WTC11 (cell line): ENCODE data around the gene TSPAN9. TPM values are rescaled to one million over a fixed set of nuclear protein-coding genes. Genes with fewer than 3 reads are reported as not detected.

Experiments
- ATAC-seq: fragments of 200-7000 bp; cut with Tn5 transposase; 2 replicates; pipeline ENCODE4 v1.10.0; 2021; ENCODE audit warnings: mild to moderate bottlenecking, moderate library complexity
- CTCF ChIA-PET: fragments of 300-600 bp; sonication (Branson Sonifier 250); formaldehyde crosslinking; loops from one replicate; lab custom pipeline; 2021; ENCODE audit warnings: antibody characterized with exemption; lab: Charles Lee
- POLR2A ChIA-PET: fragments of 350-600 bp; sonication (Branson Sonifier 250); formaldehyde crosslinking; loops from one replicate; lab custom pipeline; 2021; ENCODE audit warnings: antibody characterized with exemption; lab: Charles Lee
- DNase-seq: peaks from one replicate; pipeline ENCODE4 v3.0.0; 2021; ENCODE audit warnings: low spot score
- H3K27ac Mint-ChIP-seq: 2 replicates; pipeline ENCODE4 v1.8.0; 2021; ENCODE audit warnings: mixed read lengths
- H3K27me3 Mint-ChIP-seq: 2 replicates; pipeline ENCODE4 v1.8.0; 2021; ENCODE audit warnings: low read depth, mild to moderate bottlenecking, moderate library complexity, mixed read lengths
- H3K36me3 Mint-ChIP-seq: 2 replicates; pipeline ENCODE4 v1.8.0; 2021; ENCODE audit warnings: mixed read lengths
- H3K4me1 Mint-ChIP-seq: 2 replicates; pipeline ENCODE4 v1.8.0; 2022; ENCODE audit warnings: mixed read lengths
- H3K4me3 Mint-ChIP-seq: 2 replicates; pipeline ENCODE4 v1.8.0; 2021; ENCODE audit warnings: mild to moderate bottlenecking, moderate library complexity, mixed read lengths
- H3K9me3 Mint-ChIP-seq: 2 replicates; pipeline ENCODE4 v1.8.0; 2021; ENCODE audit warnings: mixed read lengths
- CTCF ChIP-seq: fragments of 200-600 bp; IDR thresholded peaks from 2 replicates; pipeline ENCODE4 v1.8.0; 2022; ENCODE audit warnings: antibody characterized with exemption
- E2F1 ChIP-seq: sonication (generic); formaldehyde crosslinking; IDR thresholded peaks from 2 replicates; pipeline ENCODE4 v1.8.0; 2022; ENCODE audit warnings: mild to moderate bottlenecking, missing genetic modification reagents
- E2F4 ChIP-seq: sonication (generic); formaldehyde crosslinking; IDR thresholded peaks from 2 replicates; pipeline ENCODE4 v1.8.1; 2022; ENCODE audit warnings: low read depth, mild to moderate bottlenecking, moderate library complexity, missing genetic modification reagents, borderline replicate concordance
- ELF4 ChIP-seq: sonication (generic); formaldehyde crosslinking; IDR thresholded peaks from 2 replicates; pipeline ENCODE4 v1.8.1; 2022; ENCODE audit warnings: low read depth, mild to moderate bottlenecking, moderate library complexity, missing genetic modification reagents
- EMX1 ChIP-seq: fragments of 250-450 bp; sonication (Bioruptor Pico); IDR thresholded peaks from 2 replicates; pipeline ENCODE4 v1.8.0; 2021; ENCODE audit warnings: mild to moderate bottlenecking
- ERG ChIP-seq: fragments of 250-450 bp; sonication (Bioruptor Pico); IDR thresholded peaks from 2 replicates; pipeline ENCODE4 v1.8.0; 2021; ENCODE audit warnings: mild to moderate bottlenecking
- FOXP1 ChIP-seq: sonication (generic); formaldehyde crosslinking; IDR thresholded peaks from 2 replicates; pipeline ENCODE4 v1.8.0; 2022; ENCODE audit warnings: missing genetic modification reagents, mild to moderate bottlenecking, moderate library complexity, borderline replicate concordance
- GABPB1 ChIP-seq: sonication (generic); formaldehyde crosslinking; IDR thresholded peaks from 2 replicates; pipeline ENCODE4 v1.8.1; 2023; ENCODE audit warnings: mild to moderate bottlenecking, missing genetic modification reagents
- IRF2 ChIP-seq: sonication (generic); formaldehyde crosslinking; IDR thresholded peaks from 2 replicates; pipeline ENCODE4 v1.8.0; 2022; ENCODE audit warnings: low read depth, missing genetic modification reagents, borderline replicate concordance
- JAZF1 ChIP-seq: fragments of 250-450 bp; sonication (Bioruptor Pico); IDR thresholded peaks from 2 replicates; pipeline ENCODE4 v1.9.0; 2021; ENCODE audit warnings: moderate library complexity, mild to moderate bottlenecking, inconsistent platforms
- JUN ChIP-seq: sonication (generic); formaldehyde crosslinking; IDR thresholded peaks from 2 replicates; pipeline ENCODE4 v1.8.0; 2023; ENCODE audit warnings: mild to moderate bottlenecking, missing genetic modification reagents
- MAX ChIP-seq: sonication (generic); formaldehyde crosslinking; IDR thresholded peaks from 2 replicates; pipeline ENCODE4 v1.8.0; 2022; ENCODE audit warnings: mild to moderate bottlenecking, missing genetic modification reagents
- MLX ChIP-seq: sonication (generic); formaldehyde crosslinking; IDR thresholded peaks from 2 replicates; pipeline ENCODE4 v1.8.1; 2023; ENCODE audit warnings: mild to moderate bottlenecking, missing genetic modification reagents, moderate library complexity
- NFATC4 ChIP-seq: fragments of 250-450 bp; sonication (Bioruptor Pico); IDR thresholded peaks from 2 replicates; pipeline ENCODE4 v1.9.0; 2021; ENCODE audit warnings: mild to moderate bottlenecking
- NFE2L1 ChIP-seq: sonication (generic); formaldehyde crosslinking; IDR thresholded peaks from 2 replicates; pipeline ENCODE4 v1.8.1; 2023; ENCODE audit warnings: missing genetic modification reagents
- NFYB ChIP-seq: sonication (generic); formaldehyde crosslinking; conservative IDR thresholded peaks from 2 replicates; pipeline ENCODE4 v1.8.0; 2022; ENCODE audit warnings: low read depth, missing genetic modification reagents
- PREB ChIP-seq: sonication (generic); formaldehyde crosslinking; IDR thresholded peaks from 2 replicates; pipeline ENCODE4 v1.8.1; 2022; ENCODE audit warnings: mild to moderate bottlenecking, missing genetic modification reagents, moderate library complexity, borderline replicate concordance
- TEAD4 ChIP-seq: sonication (generic); formaldehyde crosslinking; IDR thresholded peaks from 2 replicates; pipeline ENCODE4 v1.8.0; 2022; ENCODE audit warnings: mild to moderate bottlenecking, missing genetic modification reagents
- ZNF416 ChIP-seq: fragments of 250-450 bp; sonication (Bioruptor Pico); IDR thresholded peaks from 2 replicates; pipeline ENCODE4 v1.9.0; 2021; ENCODE audit warnings: mild to moderate bottlenecking, inconsistent platforms
- ZNF512 ChIP-seq: sonication (generic); formaldehyde crosslinking; IDR thresholded peaks from 2 replicates; pipeline ENCODE4 v1.8.1; 2022; ENCODE audit warnings: missing genetic modification reagents, borderline replicate concordance
- total RNA-seq: library from RNA; stranded (reverse); gene quantifications from 3 replicates; pipeline ENCODE4 v1.2.3, GENCODE V29; 2021

The TSPAN9 gene
- total RNA-seq, 1 experiment from 2014 or later = 27.6 TPM

GRCh38 chr12:3049176-3049575, 28.0 kb upstream of the TSPAN9 start:
- Mint-ChIP-seq H3K9me3 (no peaks in the 10 kb centered on the region), H3K36me3 (peaks cover under 1% of the 10 kb centered on the region; the same call in 1 of the 2 replicates), H3K4me1 (peaks cover 12% of the 10 kb centered on the region), H3K27me3 (peaks cover 6% of the 10 kb centered on the region), H3K27ac (no peak overlapping the region), H3K4me3 (no peak overlapping the region)
- ChIA-PET CTCF (interaction anchor here (2.6 kb wide), 1 partner anchor 15 kb away, joined by 8 read pairs; no protein-coding TSS in a partner anchor), POLR2A (no interaction called here)
- TF ChIP-seq E2F4 (CRISPR knock-in tag) = no peak
- ATAC-seq = no peak
- peak; percentile 8 for DNase-seq

GRCh38 chr12:3049611-3050249, 27.4 kb upstream of the TSPAN9 start:
- Mint-ChIP-seq H3K4me1 (peaks cover 12% of the 10 kb centered on the region), H3K4me3 (no peak overlapping the region), H3K36me3 (no peaks in the 10 kb centered on the region), H3K27me3 (peaks cover 6% of the 10 kb centered on the region), H3K27ac (no peak overlapping the region), H3K9me3 (no peaks in the 10 kb centered on the region)
- ATAC-seq (no peak), DNase-seq (peak; percentile 7)
- TF ChIP-seq JAZF1 (CRISPR knock-in tag) = no peak
- TF ChIP-seq EMX1 (CRISPR knock-in tag) = no peak
- TF ChIP-seq MLX = no peak
- TF ChIP-seq PREB (CRISPR knock-in tag) = no peak
- TF ChIP-seq IRF2 (CRISPR knock-in tag) = no peak
- no peak for TF ChIP-seq NFYB (CRISPR knock-in tag)
- TF ChIP-seq ERG = no peak
- no peak for TF ChIP-seq FOXP1
- POLR2A ChIA-PET = no interaction called here
- CTCF ChIA-PET = interaction anchor here (0.6 to 2.6 kb wide), 4 partner anchors 8 to 164 kb away, joined by 3 to 8 read pairs (median 6); no protein-coding TSS in a partner anchor

GRCh38 chr12:3054374-3054773, 22.8 kb upstream of the TSPAN9 start:
- DNase-seq (no peak), ATAC-seq (no peak)
- no peaks in the 10 kb centered on the region for H3K36me3 Mint-ChIP-seq
- peaks cover 6% of the 10 kb centered on the region; the same call in 1 of the 2 replicates for H3K27me3 Mint-ChIP-seq
- H3K9me3 Mint-ChIP-seq = no peaks in the 10 kb centered on the region
- CTCF ChIA-PET = interaction anchor here (1.1 to 1.3 kb wide), 3 partner anchors 13 to 19 kb away, joined by 3 to 6 read pairs (median 5); no protein-coding TSS in a partner anchor
- peaks cover 10% of the 10 kb centered on the region for H3K4me1 Mint-ChIP-seq
- H3K4me3 Mint-ChIP-seq = no peak overlapping the region
- POLR2A ChIA-PET = no interaction called here
- H3K27ac Mint-ChIP-seq = no peak overlapping the region
- TF ChIP-seq ZNF512 (CRISPR knock-in tag) (no peak), ELF4 (CRISPR knock-in tag) (no peak), NFE2L1 (no peak), MAX (CRISPR knock-in tag) (no peak), TEAD4 (no peak), E2F1 (no peak), GABPB1 (CRISPR knock-in tag) (no peak), CTCF (no peak), NFATC4 (CRISPR knock-in tag) (no peak), ZNF416 (CRISPR knock-in tag) (no peak), JUN (CRISPR knock-in tag) (no peak)
